ENCODE results near the gene FLOT2. TPM values are rescaled to one million over a fixed set of nuclear protein-coding genes. Genes with fewer than 3 reads are reported as not detected.

Gene FLOT2
- total and polyA plus RNA-seq, 2 of the 8 experiments (the other 6 are each of a cell fraction or from before 2014, with no cell fraction given): 116 to 189 TPM

GRCh38 chr17:28944343-28944742 lies 46.8 kb upstream of the FLOT2 start:
- Histone ChIP-seq H3K9ac (replicated peaks in 1 of 4; ENCODE audit: extremely low read depth in 1 of 4, low read depth in 3 of 4, low read length in 3 of 4) (no peak overlapping the region), H3K14ac (ENCODE audit: insufficient read length) (no peak overlapping the region), H2BK20ac (ENCODE audit: low read length) (no peak overlapping the region), H3K36me3 (ENCODE audit: control insufficient read depth in 2 of 4, insufficient read depth in 4 of 4, low read length in 3 of 4) (peaks cover 0 to 29% (median 4%) of the 10 kb centered on the region in 4 experiments; a peak in 4 of 8 replicates), H2BK15ac (ENCODE audit: low read length) (no peak overlapping the region), H4K5ac (ENCODE audit: insufficient read length, low read depth, low read length) (no peak overlapping the region), H3K4ac (replicated peaks; ENCODE audit: insufficient read length, low read depth, low read length) (no peak overlapping the region), H3K18ac (ENCODE audit: extremely low read depth, low read length) (no peak overlapping the region), H3K4me3 (ENCODE audit: extremely low read depth in 1 of 4, insufficient read depth in 2 of 4, low read depth in 3 of 4, low read length in 4 of 4) (no peak overlapping the region), H4K20me1 (replicated peaks in 1 of 2; ENCODE audit: control insufficient read depth in 1 of 2, insufficient read depth in 2 of 2, low read length in 2 of 2) (peaks cover 15 to 18% of the 10 kb centered on the region in 2 experiments), H3K27ac (ENCODE audit: low read depth, low read length) (no peak overlapping the region), H2BK12ac (ENCODE audit: low read depth, low read length) (no peak overlapping the region), H3K56ac (replicated peaks; ENCODE audit: insufficient read length, low read depth, low read length) (no peak overlapping the region), H3K23me2 (ENCODE audit: low read depth, low read length) (no peaks in the 10 kb centered on the region; the same call in 1 of the 2 replicates), H3K23ac (ENCODE audit: insufficient read length) (no peak overlapping the region), H3K9me3 (ENCODE audit: insufficient read depth in 2 of 2, low read depth in 1 of 2, low read length in 1 of 2) (no peaks in the 10 kb centered on the region), H2BK5ac (ENCODE audit: low read depth, low read length) (no peak overlapping the region), H3K79me2 (ENCODE audit: control insufficient read depth in 1 of 2, insufficient read depth in 2 of 2, low read length in 2 of 2) (peaks cover 70 to 100% of the 10 kb centered on the region in 2 experiments), H4K91ac (replicated peaks; ENCODE audit: insufficient read length, low read length) (no peak overlapping the region), H2AFZ (ENCODE audit: low read length) (no peak overlapping the region), H3K27me3 (replicated peaks in 1 of 4; ENCODE audit: control insufficient read depth in 3 of 4, extremely low read depth in 1 of 4, insufficient read depth in 3 of 4, low read length in 3 of 4) (no peaks in the 10 kb centered on the region), H4K8ac (ENCODE audit: extremely low read depth, insufficient read depth, low read length) (no peak overlapping the region), H3K79me1 (ENCODE audit: low read depth, low read length) (peaks cover 6% of the 10 kb centered on the region), H2BK120ac (replicated peaks; ENCODE audit: low read depth, low read length) (no peak overlapping the region), H3K4me1 (replicated peaks in 1 of 4; ENCODE audit: control insufficient read depth in 3 of 4, insufficient read depth in 4 of 4, low read length in 3 of 4) (peaks cover 2 to 11% (median 10%) of the 10 kb centered on the region in 4 experiments; a peak in 5 of 7 replicates), H3K4me2 (ENCODE audit: insufficient read depth in 1 of 2, low read depth in 2 of 2, low read length in 2 of 2) (no peak overlapping the region), H2AK5ac (ENCODE audit: low read depth, low read length) (no peak overlapping the region)
- no peak for TF ChIP-seq CBX8 (IDR thresholded peaks at IDR 0.05; ENCODE audit: borderline replicate concordance, low read depth, low read length)
- no peak for DNase-seq (ENCODE audit: low read depth in 1 of 2, low spot score in 2 of 2)
- POLR2A ChIA-PET (ENCODE audit: partially characterized antibody): interaction anchor here (0.9 to 6.3 kb wide), 4 partner anchors 9 to 219 kb away, joined by 3 to 73 read pairs (median 4); no protein-coding TSS in a partner anchor
- no peak for FAIRE-seq
- CTCF ChIA-PET (ENCODE audit: partially characterized antibody): interaction anchor here (1.2 to 1.8 kb wide), 3 partner anchors 10 to 42 kb away, joined by 3 to 10 read pairs (median 6); partner anchors contain the start of gene DHRS13
- WGBS, 2 experiments (ENCODE audit: extremely low coverage in 1 of 2, insufficient coverage in 1 of 2, insufficient read length in 1 of 2, insufficient replicate concordance in 2 of 2, low coverage in 1 of 2, low lambda C conversion rate in 2 of 2, missing lambda C conversion rate in 1 of 2): 91% methylated on average over 4 of the region's 4 CpGs; no CpG with 5 or more reads in 1 of the 2 experiments

Data from H1 (cell line).